ENCODE results near the gene TUBA4A. TPM values are rescaled to one million over a fixed set of nuclear protein-coding genes. Genes with fewer than 3 reads are reported as not detected.

Gene TUBA4A
- total and polyA plus RNA-seq, 9 of the 15 experiments (the other 6 are each of a cell fraction or from before 2014, with no cell fraction given), result 25.1 to 174 (median 42.4) TPM

DNA sequence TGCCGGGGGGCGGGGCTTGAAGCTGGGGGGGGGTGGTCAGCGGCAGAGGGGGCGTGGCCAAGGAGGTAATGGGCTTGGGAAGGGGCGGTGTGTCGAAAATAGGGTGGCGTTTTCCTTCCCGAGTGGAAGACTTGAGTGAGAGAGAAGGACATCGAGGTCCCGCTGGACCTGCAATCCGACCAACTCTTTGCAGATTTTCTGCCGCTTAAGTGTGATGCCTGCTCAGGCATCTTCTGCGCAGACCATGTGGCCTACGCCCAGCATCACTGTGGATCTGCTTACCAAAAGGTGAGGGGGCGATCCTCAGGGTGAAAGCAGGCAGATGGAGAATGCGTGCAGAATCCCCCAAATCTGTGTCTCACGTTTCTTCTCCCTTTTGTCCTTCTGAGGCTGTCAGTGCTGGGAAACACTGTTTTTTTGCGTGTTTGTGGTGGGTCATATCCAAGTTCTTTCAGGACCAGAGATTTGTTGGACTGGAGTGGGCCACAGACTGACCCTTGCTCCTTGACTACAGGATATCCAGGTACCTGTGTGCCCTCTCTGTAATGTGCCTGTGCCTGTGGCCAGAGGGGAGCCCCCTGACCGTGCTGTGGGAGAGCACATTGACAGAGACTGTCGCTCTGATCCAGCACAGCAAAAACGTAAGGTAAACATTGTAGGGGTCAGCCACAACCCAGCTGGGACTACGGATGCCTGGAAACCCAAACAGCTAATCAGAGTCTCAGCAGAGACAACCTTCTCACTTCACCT, 46.4 kb downstream of the TUBA4A start:
- TF ChIP-seq MCM2 (IDR thresholded peaks at IDR 0.05; ENCODE audit: low read depth) (no peak), ZNF407 (IDR thresholded peaks at IDR 0.05; ENCODE audit: low read depth) (peak; percentile 49; the same call in 1 of the 2 replicates), CBX1 (IDR thresholded peaks at IDR 0.05; ENCODE audit: low read depth) (no peak), KDM5B (IDR thresholded peaks at IDR 0.05; ENCODE audit: insufficient replicate concordance, low read depth, low read length) (peak; percentile 3), ZNF740 (CRISPR knock-in tag; IDR thresholded peaks at IDR 0.05) (peak; percentile 12; the same call in 1 of the 2 replicates), ZNF740 (tag; IDR thresholded peaks at IDR 0.05) (no peak; a peak in 1 of 4 replicates)
- TF ChIP-seq, protein P1, sequence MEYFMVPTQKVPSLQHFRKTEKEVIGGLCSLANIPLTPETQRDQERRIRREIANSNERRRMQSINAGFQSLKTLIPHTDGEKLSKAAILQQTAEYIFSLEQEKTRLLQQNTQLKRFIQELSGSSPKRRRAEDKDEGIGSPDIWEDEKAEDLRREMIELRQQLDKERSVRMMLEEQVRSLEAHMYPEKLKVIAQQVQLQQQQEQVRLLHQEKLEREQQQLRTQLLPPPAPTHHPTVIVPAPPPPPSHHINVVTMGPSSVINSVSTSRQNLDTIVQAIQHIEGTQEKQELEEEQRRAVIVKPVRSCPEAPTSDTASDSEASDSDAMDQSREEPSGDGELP (CRISPR knock-in tag; IDR thresholded peaks at IDR 0.05; ENCODE audit: borderline replicate concordance), result peak; percentile 32; the same call in 1 of the 2 replicates
- DNase-seq (ENCODE audit: extremely low read depth in 1 of 4, low spot score in 3 of 4), result peak in 1 of 4 experiments; percentile 90
- ChIA-PET POLR2A (interaction anchor here (0.7 to 1.4 kb wide), 6 partner anchors 8 to 72 kb away, joined by 3 to 6 read pairs (median 4); partner anchors contain the start of gene DNAJB2), CTCF (ENCODE audit: low intra/inter-chr PET ratio) (no interaction called here)
- Histone ChIP-seq H3K27ac (ENCODE audit: extremely low read depth, low read depth, low read length) (peak overlapping the region; percentile 75; the same call in 2 of the 3 replicates), H3K36me3 (ENCODE audit: control insufficient read depth, insufficient read depth, low read length) (peaks cover 46% of the 10 kb centered on the region; the same call in 2 of the 3 replicates), H3K4me3 (peak overlapping the region; percentile 61), H3K4me1 (replicated peaks in 1 of 2; ENCODE audit: control insufficient read depth in 2 of 2, insufficient read depth in 2 of 2, low read length in 2 of 2) (peaks cover 16 to 17% of the 10 kb centered on the region in 2 experiments; a peak in 4 of 5 replicates), H3K9ac (ENCODE audit: insufficient read depth in 1 of 2, low read depth in 2 of 2, low read length in 2 of 2) (peak overlapping the region; percentile 38 to 93), H3K9me1 (ENCODE audit: control insufficient read depth, insufficient read depth, low read length) (no peaks in the 10 kb centered on the region), H4K20me1 (replicated peaks; ENCODE audit: control insufficient read depth, insufficient read depth, low read length) (peaks cover 11% of the 10 kb centered on the region; the same call in 1 of the 2 replicates), H3K9me3 (replicated peaks; ENCODE audit: control insufficient read depth, insufficient read depth, low read depth, low read length) (0 out of 2 replicates have a peak, but pooled peaks cover 2% of the 10 kb centered on the region), H3K27me3 (ENCODE audit: control insufficient read depth in 2 of 2, insufficient read depth in 2 of 2, low read length in 2 of 2) (no peaks in the 10 kb centered on the region), H3K4me2 (ENCODE audit: insufficient read depth, low read length) (peak overlapping the region; percentile 84), H3K79me2 (ENCODE audit: control insufficient read depth, insufficient read depth, low read length) (no peaks in the 10 kb centered on the region), H2AFZ (ENCODE audit: low read depth, low read length) (no peak overlapping the region)
- BruUV-seq (replicated peaks), result TSS peak; percentile 82
- FAIRE-seq, result peak; percentile 67
- in situ Hi-C loops (cut with MboI) (loop anchor here (5.0 kb wide), 1 partner anchor 35 kb away; the partner anchor contains the start of gene SLC23A3), intact Hi-C loops (cut with micrococcal nuclease) (loop anchor here (2.0 kb wide), 1 partner anchor 31 kb away; the partner anchor contains the start of gene CNPPD1)
- no peak; the same call in 2 of the 3 replicates for ATAC-seq
- 31% methylated on average over 11 of the region's 22 CpGs for WGBS (ENCODE audit: insufficient coverage, low coverage, missing lambda C conversion rate)
